Upper lobe of right lung (tissue), 1 donor: Measurements from ENCODE around the gene RNF220. TPM values are rescaled to one million over a fixed set of nuclear protein-coding genes. Genes with fewer than 3 reads are reported as not detected.

ENCODE experiments used
- ATAC-seq: fragments of 200-7000 bp; cut with Tn5 transposase; one replicate; pipeline ENCODE4 v1.9.1; 2020; ENCODE audit warnings: mild to moderate bottlenecking, moderate library complexity
- DNase-seq: peaks from one replicate; pipeline ENCODE4 v3.0.0-alpha.2; 2020
- H3K27ac ChIP-seq: fragments of 200-600 bp; one replicate; pipeline ENCODE4 v1.8.0; 2022
- H3K27me3 ChIP-seq: fragments of 200-600 bp; one replicate; pipeline ENCODE4 v1.8.0; 2022; ENCODE audit warnings: mild to moderate bottlenecking
- H3K36me3 ChIP-seq: fragments of 200-600 bp; one replicate; pipeline ENCODE4 v1.8.0; 2022
- H3K4me1 ChIP-seq: fragments of 200-600 bp; one replicate; pipeline ENCODE4 v1.8.0; 2022
- H3K4me3 ChIP-seq: fragments of 200-600 bp; one replicate; pipeline ENCODE4 v1.8.0; 2022; ENCODE audit warnings: mild to moderate bottlenecking
- H3K9me3 ChIP-seq: fragments of 200-600 bp; one replicate; pipeline ENCODE4 v1.8.0; 2022
- intact Hi-C: fragments of 100-400 bp; cut with DNase I; formaldehyde crosslinking; loops from one replicate; pipeline ENCODE4 v1.11.0; 2022
- total RNA-seq: library from RNA; stranded (reverse); fragmentation: NEBNext Ultra II Directional; extraction: Animal tissue kit (Norgen Biotek cat#: 25700); gene quantifications from one replicate; pipeline ENCODE4 v1.2.1, GENCODE V29; 2021
- TF ChIP-seq, protein P1 (sequence below): fragments of 200-600 bp; IDR thresholded peaks from one replicate; pipeline ENCODE4 v1.8.0; 2022; ENCODE audit warnings: antibody characterized with exemption
- donor health status: DM: no; HTN: yes; CAD: no; lungs with severe emphysema.

The RNF220 gene
- total RNA-seq, 1 donor from 2014 or later = 72.6 TPM

DNA sequence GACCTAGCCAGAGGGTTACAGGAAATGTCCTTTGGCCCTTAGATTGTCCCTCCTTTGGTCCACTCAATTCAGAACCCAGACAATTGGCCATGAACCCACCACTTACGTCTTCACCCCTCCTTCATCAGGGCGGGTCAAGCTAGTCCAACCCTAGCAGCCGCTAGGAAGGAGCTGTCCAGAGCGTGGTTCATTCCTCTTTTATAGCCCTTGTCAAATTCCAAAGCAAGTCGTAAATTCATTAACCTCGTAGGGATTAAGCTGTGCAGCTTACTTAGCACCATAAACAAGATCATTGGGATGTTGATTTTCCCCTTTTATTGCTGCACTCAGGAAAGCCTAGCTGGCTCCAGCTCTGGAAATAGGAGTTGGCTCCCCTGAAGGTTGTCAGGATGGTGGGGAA lies 179.1 kb downstream of the RNF220 start:
- no peaks in the 10 kb centered on the region for H3K27me3 ChIP-seq
- TF ChIP-seq, protein P1, sequence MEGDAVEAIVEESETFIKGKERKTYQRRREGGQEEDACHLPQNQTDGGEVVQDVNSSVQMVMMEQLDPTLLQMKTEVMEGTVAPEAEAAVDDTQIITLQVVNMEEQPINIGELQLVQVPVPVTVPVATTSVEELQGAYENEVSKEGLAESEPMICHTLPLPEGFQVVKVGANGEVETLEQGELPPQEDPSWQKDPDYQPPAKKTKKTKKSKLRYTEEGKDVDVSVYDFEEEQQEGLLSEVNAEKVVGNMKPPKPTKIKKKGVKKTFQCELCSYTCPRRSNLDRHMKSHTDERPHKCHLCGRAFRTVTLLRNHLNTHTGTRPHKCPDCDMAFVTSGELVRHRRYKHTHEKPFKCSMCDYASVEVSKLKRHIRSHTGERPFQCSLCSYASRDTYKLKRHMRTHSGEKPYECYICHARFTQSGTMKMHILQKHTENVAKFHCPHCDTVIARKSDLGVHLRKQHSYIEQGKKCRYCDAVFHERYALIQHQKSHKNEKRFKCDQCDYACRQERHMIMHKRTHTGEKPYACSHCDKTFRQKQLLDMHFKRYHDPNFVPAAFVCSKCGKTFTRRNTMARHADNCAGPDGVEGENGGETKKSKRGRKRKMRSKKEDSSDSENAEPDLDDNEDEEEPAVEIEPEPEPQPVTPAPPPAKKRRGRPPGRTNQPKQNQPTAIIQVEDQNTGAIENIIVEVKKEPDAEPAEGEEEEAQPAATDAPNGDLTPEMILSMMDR = no peak
- no peak overlapping the region for H3K4me3 ChIP-seq
- H3K27ac ChIP-seq = no peak overlapping the region
- H3K36me3 ChIP-seq = no peaks in the 10 kb centered on the region
- intact Hi-C loops = no loop called here
- no peak for DNase-seq
- ATAC-seq = no peak
- H3K9me3 ChIP-seq = no peaks in the 10 kb centered on the region
- H3K4me1 ChIP-seq = no peaks in the 10 kb centered on the region

DNA sequence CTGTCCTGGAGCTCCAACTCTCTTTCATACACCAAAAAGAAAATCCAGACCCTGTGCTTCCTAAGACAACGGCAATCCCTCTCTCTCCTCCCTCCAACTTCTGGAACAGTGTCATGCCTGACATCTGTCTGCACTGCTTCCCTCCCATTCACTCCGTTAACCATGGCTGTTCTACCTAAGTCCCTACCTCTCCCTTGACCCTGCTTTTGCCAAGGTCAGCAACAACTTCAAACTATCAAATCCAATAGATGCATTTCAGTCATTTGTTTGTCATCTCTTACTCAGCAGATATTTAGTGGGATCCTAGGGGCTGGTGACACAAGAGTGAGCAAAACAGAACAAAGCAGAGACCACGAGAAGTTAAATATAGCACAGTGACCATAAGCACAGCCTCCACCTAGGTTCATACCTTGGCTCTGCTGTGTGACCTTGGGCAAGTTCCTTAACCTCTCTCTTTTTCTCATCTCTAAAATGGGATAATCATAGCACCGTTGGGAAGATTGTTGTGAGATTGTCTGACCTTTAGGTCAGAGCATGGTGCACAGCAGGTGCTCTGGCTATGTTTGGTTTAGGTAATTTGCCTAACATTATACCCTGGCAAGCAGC lies 180.4 kb downstream of the RNF220 start:
- H3K27ac ChIP-seq = no peak overlapping the region
- no peak overlapping the region for H3K4me3 ChIP-seq
- H3K4me1 ChIP-seq = no peaks in the 10 kb centered on the region
- no peaks in the 10 kb centered on the region for H3K27me3 ChIP-seq
- TF ChIP-seq, protein P1 = no peak
- no peaks in the 10 kb centered on the region for H3K9me3 ChIP-seq
- DNase-seq (no peak), ATAC-seq (no peak)
- no peaks in the 10 kb centered on the region for H3K36me3 ChIP-seq
- intact Hi-C loops = no loop called here

DNA sequence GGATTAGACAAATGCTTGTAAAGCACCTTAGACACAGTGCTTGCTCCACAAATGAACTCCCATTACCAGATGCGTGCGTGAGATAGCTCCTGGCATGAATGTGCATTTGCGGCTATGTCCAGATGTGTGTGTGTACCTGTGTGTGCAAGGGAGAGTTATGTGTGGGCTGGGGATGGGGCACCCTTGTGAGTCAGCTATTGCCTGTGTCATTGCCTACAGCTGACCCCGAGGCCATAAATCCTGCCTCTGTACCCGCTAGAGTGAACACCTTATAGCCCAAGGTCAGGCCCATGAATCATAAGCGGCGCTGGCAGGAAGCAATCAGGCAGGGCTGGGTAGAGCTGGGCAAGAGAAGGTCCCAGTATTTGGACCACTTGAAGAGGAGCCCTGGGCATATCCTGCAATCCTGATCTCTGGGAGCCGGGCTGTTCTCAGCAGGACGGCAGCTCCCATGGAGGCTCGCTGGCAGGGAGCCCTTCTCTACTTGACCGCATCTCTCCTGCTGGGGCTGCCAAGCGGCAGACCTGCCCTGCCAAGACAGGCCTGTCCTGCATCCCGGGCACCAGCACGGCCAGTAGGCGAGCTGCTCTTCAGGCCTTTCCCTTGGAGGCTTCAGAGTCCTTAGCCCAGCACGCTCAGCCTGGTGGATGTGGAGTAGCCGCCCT lies 182.9 kb downstream of the RNF220 start:
- Histone ChIP-seq H3K4me3 (no peak overlapping the region), H3K27ac (no peak overlapping the region), H3K36me3 (no peaks in the 10 kb centered on the region), H3K9me3 (no peaks in the 10 kb centered on the region), H3K27me3 (no peaks in the 10 kb centered on the region), H3K4me1 (no peaks in the 10 kb centered on the region)
- TF ChIP-seq, protein P1 = no peak
- intact Hi-C loops = no loop called here
- ATAC-seq = no peak
- no peak for DNase-seq

DNA sequence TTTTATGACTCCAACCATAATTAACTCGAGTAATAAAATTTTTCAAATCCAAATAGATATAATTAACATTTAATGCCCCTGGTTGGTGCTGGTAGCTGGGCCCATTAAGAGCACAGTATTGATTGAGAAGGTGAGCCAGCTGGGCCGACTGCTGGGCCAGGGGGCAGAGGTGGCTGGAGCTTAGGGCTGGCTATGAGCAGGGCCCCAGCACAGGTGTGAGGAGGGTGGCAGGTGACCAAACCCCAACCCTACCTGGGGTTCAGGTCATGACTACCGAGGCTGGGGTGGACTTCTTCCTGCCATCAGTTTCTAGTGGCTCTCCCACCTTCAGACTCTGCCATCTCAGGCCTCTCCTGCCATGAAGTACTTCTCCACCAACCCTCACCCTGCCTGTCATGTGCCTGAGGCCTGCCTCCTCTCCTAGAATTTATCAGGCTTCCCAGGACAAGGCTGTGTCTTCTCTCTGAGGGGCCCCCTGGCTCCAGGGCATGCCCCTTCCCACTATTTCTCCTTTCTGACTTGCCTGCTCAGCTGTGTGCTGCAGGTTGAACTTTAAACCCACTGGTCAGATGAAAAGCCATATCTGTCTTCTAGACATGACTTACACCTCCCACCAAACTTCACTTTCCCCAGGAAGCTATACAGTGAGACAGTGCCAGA lies 183.6 kb downstream of the RNF220 start:
- intact Hi-C loops = no loop called here
- H3K4me3 ChIP-seq = no peak overlapping the region
- no peak for DNase-seq
- no peaks in the 10 kb centered on the region for H3K36me3 ChIP-seq
- H3K4me1 ChIP-seq = no peaks in the 10 kb centered on the region
- no peak overlapping the region for H3K27ac ChIP-seq
- TF ChIP-seq, protein P1 = no peak
- no peaks in the 10 kb centered on the region for H3K9me3 ChIP-seq
- no peaks in the 10 kb centered on the region for H3K27me3 ChIP-seq
- ATAC-seq = no peak

DNA sequence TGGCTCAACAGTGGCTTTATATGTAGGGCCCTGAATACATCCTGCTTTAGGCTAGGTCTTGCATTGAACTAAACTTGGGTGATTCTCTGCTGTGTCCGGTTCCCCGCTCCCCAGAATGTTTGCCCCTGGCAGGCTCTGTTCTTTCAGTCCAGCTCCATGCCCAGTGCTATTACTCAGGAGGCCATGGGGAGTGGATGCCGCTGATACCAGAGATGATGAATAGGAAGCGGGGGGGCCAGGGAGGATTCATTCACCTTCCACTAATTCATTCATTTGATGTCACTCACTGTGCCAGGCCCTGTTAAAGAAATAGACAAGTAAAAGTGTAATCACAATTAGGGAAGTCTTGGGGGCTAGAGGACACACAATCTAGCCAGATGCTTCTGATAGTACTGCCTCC lies 185.4 kb downstream of the RNF220 start:
- no peak for ATAC-seq
- no peaks in the 10 kb centered on the region for H3K36me3 ChIP-seq
- no peaks in the 10 kb centered on the region for H3K9me3 ChIP-seq
- H3K4me1 ChIP-seq = no peaks in the 10 kb centered on the region
- TF ChIP-seq, protein P1 = no peak
- no peak overlapping the region for H3K27ac ChIP-seq
- no peaks in the 10 kb centered on the region for H3K27me3 ChIP-seq
- H3K4me3 ChIP-seq = no peak overlapping the region
- no peak for DNase-seq
- intact Hi-C loops = loop anchor here (5.0 kb wide), 1 partner anchor 213 kb away; no protein-coding TSS in a partner anchor
